HG02571 (cell line): Measurements from ENCODE around the gene NPAS2.

Experiments
- ATAC-seq: cut with Tn5 transposase; IDR thresholded peaks from one replicate; pipeline ENCODE4 v1.9.1; 2021; ENCODE audit warnings: mild to moderate bottlenecking, moderate library complexity; ENCODE audit not compliant: unreplicated experiment

The NPAS2 gene

DNA sequence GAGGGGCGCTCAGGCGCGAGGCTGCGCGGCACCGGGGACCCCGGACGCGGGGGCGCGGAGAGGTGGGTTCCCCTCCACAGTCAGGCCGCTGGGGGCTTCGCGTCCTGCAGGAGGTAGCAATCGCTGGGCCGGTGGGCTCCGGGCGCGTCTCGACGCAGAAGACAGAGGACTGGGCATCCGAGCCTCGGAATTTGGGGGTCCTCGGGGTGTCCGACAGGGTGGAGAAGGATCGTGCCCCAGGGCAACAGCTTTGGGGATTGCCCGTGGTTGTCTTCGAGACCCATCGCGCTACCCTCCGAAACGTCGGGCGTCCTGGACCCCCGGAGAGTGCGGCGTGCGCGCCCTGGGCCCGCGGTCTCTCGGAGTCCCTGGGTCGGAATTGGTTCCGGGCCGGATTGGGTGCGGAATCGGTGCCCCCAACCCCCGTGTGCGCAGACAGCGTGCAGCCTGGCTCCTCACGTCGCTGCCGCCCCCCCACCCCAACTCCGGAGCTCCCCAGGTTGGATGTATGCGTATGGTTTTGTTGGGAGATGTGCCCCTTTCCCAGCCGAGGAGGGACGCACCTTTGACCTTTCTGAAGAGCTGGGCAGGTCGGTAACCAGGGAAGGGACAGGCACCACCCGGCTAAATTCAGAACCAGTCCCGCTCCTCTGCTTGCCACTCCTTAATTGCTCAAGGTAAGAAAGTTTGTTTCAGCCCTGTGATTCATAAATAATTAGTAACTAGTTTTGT is 750 bp downstream of the NPAS2 start:
- no peak for ATAC-seq

DNA sequence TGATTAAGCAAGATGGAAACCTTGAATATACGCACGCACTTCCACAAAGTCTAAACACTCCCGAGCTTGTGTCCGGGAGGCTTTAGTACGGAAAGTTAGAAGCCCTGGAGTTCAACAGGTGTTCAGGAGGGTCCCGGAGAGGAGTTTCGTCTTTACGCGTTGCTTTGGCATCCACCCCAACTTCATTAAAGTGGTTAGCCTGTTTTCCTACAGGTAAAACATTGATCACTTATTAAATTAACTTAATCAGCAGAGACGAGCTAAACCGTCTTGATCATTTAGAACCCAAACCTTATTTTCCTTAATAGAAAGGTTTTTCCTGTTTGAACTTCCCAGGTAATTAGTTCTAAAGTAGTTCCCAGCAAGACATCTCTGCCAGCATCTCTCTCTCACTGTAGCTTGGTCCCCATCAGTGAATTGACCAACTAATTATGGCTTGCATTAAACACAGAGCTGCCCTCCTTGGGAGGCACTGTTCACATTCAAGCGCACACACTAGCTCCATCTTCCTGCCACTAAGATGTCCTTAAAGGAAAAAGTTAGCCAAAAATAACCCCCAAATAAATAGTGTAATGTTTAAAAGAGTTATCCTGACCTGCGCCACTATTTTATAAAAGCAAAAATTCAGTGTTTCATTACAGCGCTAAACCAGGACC is 1.4 kb downstream of the NPAS2 start:
- no peak for ATAC-seq

GRCh38 chr2:100821911-100822265 is 1.9 kb downstream of the NPAS2 start:
- no peak for ATAC-seq

GRCh38 chr2:100822587-100823248 is 2.8 kb downstream of the NPAS2 start:
- ATAC-seq = no peak

- ATAC-seq = no peak
These were observed 3.9 kb downstream of the NPAS2 start for GRCh38 chr2:100823665-100824438.

DNA sequence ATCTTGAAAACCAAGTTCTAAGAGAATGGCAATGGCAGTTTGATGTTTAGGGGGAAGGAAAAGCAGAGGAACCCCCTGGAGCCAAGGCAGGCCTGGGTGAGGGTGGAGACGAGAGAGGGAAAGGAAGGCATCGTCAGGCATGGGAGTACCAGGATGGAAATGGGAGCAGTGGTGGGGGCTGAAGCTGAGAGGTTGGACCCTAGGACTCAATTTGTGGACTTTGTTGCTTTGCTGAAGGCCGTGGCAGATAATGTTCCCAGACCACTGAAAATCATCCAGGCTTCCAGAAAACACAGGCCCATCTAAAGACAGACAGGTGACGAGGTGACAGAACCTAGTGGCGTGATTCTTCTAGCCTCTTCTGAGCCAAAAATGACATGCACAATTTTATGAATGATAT is 4.9 kb downstream of the NPAS2 start:
- no peak for ATAC-seq

- no peak for ATAC-seq
These were observed 6.6 kb downstream of the NPAS2 start for GRCh38 chr2:100826494-100826893.

DNA sequence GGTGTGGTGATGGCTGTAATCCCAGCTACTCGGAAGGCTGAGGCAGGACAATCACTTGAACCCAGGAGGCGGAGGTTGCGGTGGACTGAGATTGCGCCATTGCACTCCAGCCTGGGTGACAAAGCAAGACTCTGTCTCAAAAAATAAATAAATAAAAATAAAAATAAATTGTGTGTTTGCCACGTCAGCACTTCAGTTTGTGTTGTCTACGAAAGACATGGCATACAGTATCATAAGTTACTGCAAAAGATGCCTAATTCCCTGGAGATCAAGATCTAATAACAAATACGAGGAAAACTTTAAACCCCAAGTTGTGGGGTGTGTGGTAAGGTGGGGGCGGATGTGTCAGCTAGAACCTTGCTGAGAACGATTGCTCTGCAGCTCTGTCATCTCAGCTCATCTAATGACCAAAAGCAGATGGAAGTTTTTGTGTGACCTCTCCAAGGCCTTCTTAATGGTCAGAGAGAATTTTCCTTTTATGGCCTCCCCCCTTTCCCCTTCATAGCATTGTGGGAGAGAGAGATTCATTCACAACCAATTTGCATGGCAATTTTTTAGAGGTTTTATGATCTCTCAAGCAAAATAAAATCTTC is 11.3 kb downstream of the NPAS2 start:
- no peak for ATAC-seq

- no peak for ATAC-seq
These were observed 11.9 kb downstream of the NPAS2 start for GRCh38 chr2:100831831-100832230.

GRCh38 chr2:100832885-100833284 is 12.9 kb downstream of the NPAS2 start:
- ATAC-seq = no peak

GRCh38 chr2:100833331-100833730 is 13.4 kb downstream of the NPAS2 start:
- no peak for ATAC-seq

GRCh38 chr2:100834221-100834620 is 14.3 kb downstream of the NPAS2 start:
- ATAC-seq = no peak

DNA sequence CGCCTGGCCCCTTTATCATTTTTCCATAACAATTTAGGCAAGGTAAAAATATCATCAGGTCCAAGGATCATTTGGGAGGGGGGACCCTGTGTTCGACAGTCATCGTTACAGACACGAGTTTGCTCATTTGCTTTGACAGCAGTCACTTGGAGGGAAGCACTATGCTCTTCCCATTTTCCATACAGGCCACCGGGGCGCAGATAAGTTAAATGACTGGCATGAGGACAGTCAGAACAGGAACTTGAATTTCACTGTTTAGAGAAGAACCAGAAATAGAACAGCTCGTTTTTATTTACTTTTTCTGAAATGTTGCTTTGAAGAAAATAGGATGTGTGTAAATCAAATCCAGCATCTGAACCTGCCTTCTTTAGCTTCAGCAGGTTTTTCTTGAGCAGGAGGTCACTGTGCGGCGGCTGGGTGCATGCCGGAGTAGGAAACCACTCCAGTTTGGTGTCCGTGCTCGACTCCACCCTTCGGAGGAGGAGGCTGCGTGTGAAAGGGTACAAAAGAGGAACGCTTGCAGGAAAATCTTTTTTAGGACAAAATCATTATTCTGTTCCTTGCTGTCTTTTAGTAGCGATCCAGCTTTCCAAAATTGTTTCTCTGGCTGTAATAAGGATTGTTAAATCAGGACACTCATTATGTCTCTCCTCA is 15.2 kb downstream of the NPAS2 start:
- no peak for ATAC-seq

DNA sequence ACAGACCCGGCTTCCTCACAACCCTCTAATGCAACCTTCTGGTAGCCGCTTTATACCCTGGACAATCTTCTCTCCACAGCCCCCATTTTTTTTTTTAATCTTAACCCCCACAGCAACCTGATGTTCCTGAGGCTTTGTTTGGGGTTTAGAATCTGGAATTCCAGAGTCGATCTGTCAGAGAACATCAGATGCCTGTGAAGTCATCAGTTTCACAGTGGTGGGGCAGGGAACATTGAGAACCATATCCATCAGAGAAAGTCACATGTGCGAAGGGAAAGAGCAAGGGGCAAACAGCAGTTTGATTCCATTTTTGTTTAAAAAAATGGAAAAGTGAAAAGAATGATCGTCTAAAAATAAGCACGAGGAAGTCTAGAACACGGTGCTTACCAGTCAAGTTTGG is 20.6 kb downstream of the NPAS2 start:
- no peak for ATAC-seq

- no peak for ATAC-seq
These were observed 22.4 kb downstream of the NPAS2 start for GRCh38 chr2:100842241-100842922.

DNA sequence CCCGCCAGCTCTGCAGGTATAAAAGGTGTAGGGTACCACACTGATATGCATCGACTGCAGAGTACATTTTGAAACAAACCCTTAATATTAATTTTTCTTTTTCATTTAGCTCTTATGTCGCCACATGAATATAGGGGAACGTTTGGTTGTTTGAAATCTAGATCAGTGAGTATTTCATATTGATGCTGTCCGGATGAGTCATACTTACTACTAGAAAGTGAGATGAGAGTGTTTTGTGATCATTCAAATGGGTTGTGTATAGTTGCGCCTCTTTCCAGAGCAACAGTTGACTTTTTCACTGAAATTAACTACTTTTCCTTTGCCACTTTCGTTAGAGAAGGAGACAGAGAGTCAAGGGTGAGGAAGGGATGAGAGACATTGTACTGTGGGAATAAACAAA is 24.6 kb downstream of the NPAS2 start:
- ATAC-seq = no peak

- ATAC-seq = no peak
These were observed 25.4 kb downstream of the NPAS2 start for GRCh38 chr2:100845141-100845991.

DNA sequence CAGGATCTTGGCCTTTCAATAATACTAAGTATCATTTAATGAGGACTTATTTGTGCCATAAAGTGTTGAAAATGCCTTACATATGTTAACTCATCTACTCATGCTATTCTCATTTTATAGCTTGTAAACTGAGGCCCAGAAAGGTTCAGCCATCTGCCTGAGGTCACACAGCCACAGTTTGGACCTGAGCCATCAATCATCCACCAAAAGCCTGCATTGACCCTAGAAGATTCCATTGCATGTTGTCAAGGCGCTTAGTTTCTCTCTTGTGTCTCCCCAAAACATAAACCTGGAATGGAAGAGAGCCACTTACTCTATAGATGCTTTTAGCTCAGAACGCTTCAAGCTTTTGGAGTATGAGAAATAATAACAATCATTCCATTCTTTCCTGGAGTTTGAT is 26.8 kb downstream of the NPAS2 start:
- ATAC-seq = no peak

DNA sequence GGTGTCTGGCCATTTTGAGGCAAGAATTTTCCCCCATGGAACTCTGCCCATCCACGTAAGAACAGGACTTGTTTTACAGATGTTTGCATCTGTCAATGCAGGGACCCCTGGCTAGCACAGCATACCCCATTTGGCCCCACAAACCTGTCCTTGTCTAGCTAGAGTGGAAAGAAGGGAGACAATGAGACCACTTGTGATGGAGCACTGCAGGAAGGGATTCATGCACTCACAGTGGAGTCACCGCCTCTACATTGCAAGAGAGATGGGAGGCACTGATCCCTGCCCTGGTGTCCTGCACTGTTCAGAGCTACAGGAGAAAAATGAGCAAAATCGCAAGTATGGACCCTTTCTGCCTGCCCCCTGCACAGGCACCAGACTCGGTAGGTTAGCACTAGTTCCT is 32.5 kb downstream of the NPAS2 start:
- no peak for ATAC-seq
